GM12891 (cell line): ENCODE data around the gene TMEM38A. TPM values are rescaled to one million over a fixed set of nuclear protein-coding genes. Genes with fewer than 3 reads are reported as not detected.

ENCODE experiments used
- DNase-seq: peaks from one replicate; pipeline ENCODE4 v3.0.0; 2011; ENCODE audit warnings: low spot score; ENCODE audit not compliant: insufficient read length
- FAIRE-seq: peaks from 2 replicates; lab custom pipeline; 2011; peaks lifted over from hg19 to GRCh38; lab: Jason Lieb, UNC
- PAX5 ChIP-seq: IDR thresholded peaks from 2 replicates; pipeline ENCODE4 v1.6.1; 2011; ENCODE audit warnings: low read length, moderate library complexity, mild to moderate bottlenecking; ENCODE audit not compliant: insufficient read depth, severe bottlenecking
- POLR2A ChIP-seq: IDR thresholded peaks from 2 replicates; pipeline ENCODE4 v1.6.1; 2011; ENCODE audit warnings: low read depth, low read length, control low read depth
- POLR2AphosphoS5 ChIP-seq: IDR thresholded peaks from 2 replicates; pipeline ENCODE4 v1.6.1; 2011; ENCODE audit warnings: low read depth, low read length, control low read depth
- POU2F2 ChIP-seq: IDR thresholded peaks from 2 replicates; pipeline ENCODE4 v1.6.1; 2011; ENCODE audit warnings: low read depth, mild to moderate bottlenecking, control low read depth, low read length, moderate library complexity
- SPI1 ChIP-seq: IDR thresholded peaks from 2 replicates; pipeline ENCODE4 v1.6.1; 2011; ENCODE audit warnings: low read depth, low read length, control low read depth
- TAF1 ChIP-seq: IDR thresholded peaks from 2 replicates; pipeline ENCODE4 v1.6.1; 2011; ENCODE audit warnings: low read depth, low read length, control low read depth
- polyA plus RNA-seq: library from polyadenylated mRNA; unstranded; fragments of >200 nt; gene quantifications from one replicate; pipeline ENCODE4 v1.2.1, GENCODE V29; 2012; ENCODE audit warnings: low read depth, missing spikeins, inconsistent platforms; ENCODE audit not compliant: missing spikeins

Gene TMEM38A
- polyA plus RNA-seq, result 14.0 TPM

GRCh38 chr19:16660763-16661479 is at the start of gene TMEM38A:
Gene TMEM38A, plus strand, starts transcription at chr19:16661139. Its CDS starts 79 bp downstream, at chr19:16661218.
- TF ChIP-seq POLR2AphosphoS5, result 0 out of 2 replicates have a peak, but pooled peaks have one; percentile 26
- no peak for TF ChIP-seq TAF1
- TF ChIP-seq POLR2A, result 0 out of 2 replicates have a peak, but pooled peaks have one; percentile 47
- DNase-seq, result peak; percentile 32
- FAIRE-seq, result peak; percentile 72

GRCh38 chr19:16612636-16613035 is 48.3 kb upstream of the TMEM38A start:
- peak; percentile 13 for FAIRE-seq
- TF ChIP-seq TAF1 (no peak), POLR2A (no peak), POLR2AphosphoS5 (no peak), PAX5 (no peak), POU2F2 (no peak), SPI1 (no peak)
- DNase-seq, result no peak

- DNase-seq, result no peak
- FAIRE-seq, result no peak
- TF ChIP-seq SPI1 (no peak), POLR2AphosphoS5 (no peak), TAF1 (no peak), PAX5 (no peak), POLR2A (no peak), POU2F2 (no peak)
Measured at GRCh38 chr19:16613841-16614240, 47.1 kb upstream of the TMEM38A start.

- FAIRE-seq (peak; percentile 55), DNase-seq (no peak)
- TF ChIP-seq POLR2AphosphoS5 (no peak), SPI1 (no peak), POLR2A (no peak), POU2F2 (no peak), TAF1 (no peak), PAX5 (no peak)
Measured at GRCh38 chr19:16614941-16615340, 46.0 kb upstream of the TMEM38A start.

- no peak for TF ChIP-seq POU2F2
- TF ChIP-seq PAX5, result no peak
- TF ChIP-seq TAF1, result no peak
- no peak for TF ChIP-seq POLR2A
- no peak for TF ChIP-seq POLR2AphosphoS5
- no peak for TF ChIP-seq SPI1
- FAIRE-seq (peak; percentile 48), DNase-seq (no peak)
Measured at GRCh38 chr19:16615808-16616207, 45.1 kb upstream of the TMEM38A start.

GRCh38 chr19:16618248-16618647 is 42.7 kb upstream of the TMEM38A start:
- FAIRE-seq (peak; percentile 50), DNase-seq (no peak)

GRCh38 chr19:16619457-16619856 is 41.5 kb upstream of the TMEM38A start:
- no peak for FAIRE-seq
- TF ChIP-seq POLR2A, result no peak
- no peak for TF ChIP-seq POU2F2
- no peak for TF ChIP-seq PAX5
- no peak for TF ChIP-seq SPI1
- no peak for TF ChIP-seq POLR2AphosphoS5
- TF ChIP-seq TAF1, result no peak
- no peak for DNase-seq

More at GRCh38 chr19:16618248-16618647, 42.7 kb upstream of the TMEM38A start:
- no peak for TF ChIP-seq POLR2A
- no peak for TF ChIP-seq SPI1
- no peak for TF ChIP-seq PAX5
- no peak for TF ChIP-seq POLR2AphosphoS5
- TF ChIP-seq POU2F2, result no peak
- no peak for TF ChIP-seq TAF1

GRCh38 chr19:16620018-16620417 is 40.9 kb upstream of the TMEM38A start:
- DNase-seq (no peak), FAIRE-seq (no peak)
- TF ChIP-seq POLR2A (no peak), SPI1 (no peak), POLR2AphosphoS5 (no peak), POU2F2 (no peak), TAF1 (no peak), PAX5 (no peak)

- TF ChIP-seq SPI1 (no peak), PAX5 (no peak)
- DNase-seq, result no peak
- FAIRE-seq, result no peak
Measured at GRCh38 chr19:16620584-16620983, 40.4 kb upstream of the TMEM38A start.

GRCh38 chr19:16621165-16621800 is 39.7 kb upstream of the TMEM38A start:
- no peak for FAIRE-seq
- TF ChIP-seq POLR2AphosphoS5, result no peak; the same call in 1 of the 2 replicates
- no peak for TF ChIP-seq TAF1
- DNase-seq, result no peak
